HG03558 (cell line): ENCODE data around the gene CHST7.

Experiments used
- ATAC-seq: cut with Tn5 transposase; IDR thresholded peaks from one replicate; pipeline ENCODE4 v1.9.1; 2021; ENCODE audit warnings: moderate number of reproducible peaks; ENCODE audit not compliant: unreplicated experiment; ENCODE audit errors: extremely low read depth

Gene CHST7

DNA sequence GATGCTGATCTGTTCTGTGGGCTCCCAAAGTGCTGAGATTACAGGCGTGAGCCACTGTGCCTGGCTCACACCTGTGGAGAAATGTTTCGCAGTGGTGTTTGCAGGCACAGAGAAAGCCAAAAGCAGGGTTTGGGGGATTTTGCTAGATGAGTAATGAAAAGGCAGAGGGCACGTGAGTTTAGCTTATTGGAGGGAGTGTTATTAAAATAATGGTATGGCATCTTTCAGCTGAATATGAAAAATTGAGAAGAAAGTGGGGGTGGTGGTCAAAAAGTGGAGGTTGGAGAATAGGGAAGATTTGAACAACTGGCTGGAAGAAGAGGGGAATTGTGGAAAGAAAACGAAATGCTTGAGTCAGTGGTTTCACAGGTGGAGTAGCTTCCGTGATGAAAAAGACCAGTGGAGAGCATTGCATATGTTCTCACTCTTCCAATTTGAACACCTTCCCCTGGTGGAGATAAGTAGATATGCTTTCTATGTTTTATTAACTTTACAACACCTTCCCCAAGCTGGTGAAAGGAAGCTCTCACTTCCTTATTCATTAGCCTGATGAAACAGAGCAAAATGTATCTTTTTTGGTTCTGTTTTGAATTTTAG lies 1.1 kb upstream of the CHST7 start:
- ATAC-seq = peak; percentile 32

DNA sequence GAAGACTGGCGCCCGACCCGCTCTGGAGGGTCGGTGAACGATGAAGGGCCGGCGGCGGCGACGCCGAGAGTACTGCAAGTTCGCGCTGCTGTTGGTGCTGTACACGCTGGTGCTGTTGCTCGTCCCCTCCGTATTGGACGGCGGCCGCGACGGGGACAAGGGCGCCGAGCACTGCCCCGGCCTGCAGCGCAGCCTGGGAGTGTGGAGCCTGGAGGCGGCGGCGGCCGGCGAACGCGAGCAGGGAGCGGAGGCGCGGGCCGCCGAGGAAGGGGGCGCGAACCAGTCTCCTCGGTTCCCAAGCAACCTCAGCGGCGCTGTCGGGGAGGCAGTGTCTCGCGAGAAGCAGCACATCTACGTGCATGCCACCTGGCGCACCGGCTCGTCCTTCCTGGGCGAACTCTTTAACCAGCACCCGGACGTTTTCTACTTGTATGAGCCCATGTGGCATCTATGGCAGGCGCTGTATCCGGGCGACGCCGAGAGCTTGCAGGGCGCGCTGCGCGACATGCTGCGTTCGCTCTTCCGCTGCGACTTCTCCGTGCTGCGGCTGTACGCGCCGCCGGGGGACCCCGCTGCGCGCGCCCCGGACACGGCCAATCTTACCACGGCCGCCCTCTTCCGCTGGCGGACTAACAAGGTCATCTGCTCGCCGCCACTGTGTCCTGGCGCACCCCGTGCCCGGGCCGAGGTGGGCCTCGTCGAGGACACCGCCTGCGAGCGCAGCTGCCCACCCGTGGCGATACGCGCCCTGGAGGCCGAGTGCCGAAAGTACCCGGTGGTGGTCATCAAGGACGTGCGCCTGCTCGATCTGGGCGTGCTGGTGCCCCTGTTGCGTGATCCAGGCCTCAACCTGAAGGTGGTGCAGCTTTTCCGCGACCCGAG lies 568 bp downstream of the CHST7 start:
- ATAC-seq = no peak

DNA sequence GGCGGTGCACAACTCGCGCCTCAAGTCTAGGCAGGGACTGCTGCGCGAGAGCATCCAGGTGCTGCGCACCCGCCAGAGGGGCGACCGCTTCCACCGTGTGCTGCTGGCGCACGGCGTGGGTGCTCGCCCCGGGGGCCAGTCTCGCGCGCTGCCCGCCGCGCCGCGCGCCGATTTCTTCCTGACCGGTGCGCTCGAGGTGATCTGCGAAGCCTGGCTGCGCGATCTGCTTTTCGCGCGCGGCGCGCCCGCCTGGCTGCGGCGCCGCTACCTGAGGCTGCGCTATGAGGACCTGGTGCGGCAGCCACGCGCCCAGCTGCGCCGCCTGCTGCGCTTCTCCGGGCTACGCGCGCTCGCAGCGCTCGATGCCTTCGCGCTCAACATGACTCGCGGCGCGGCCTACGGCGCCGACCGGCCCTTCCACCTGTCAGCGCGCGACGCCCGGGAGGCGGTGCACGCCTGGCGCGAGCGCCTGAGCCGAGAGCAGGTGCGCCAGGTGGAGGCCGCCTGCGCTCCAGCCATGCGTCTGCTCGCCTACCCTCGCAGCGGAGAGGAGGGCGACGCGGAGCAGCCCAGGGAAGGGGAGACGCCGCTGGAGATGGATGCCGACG lies 1.3 kb downstream of the CHST7 start:
- no peak for ATAC-seq

DNA sequence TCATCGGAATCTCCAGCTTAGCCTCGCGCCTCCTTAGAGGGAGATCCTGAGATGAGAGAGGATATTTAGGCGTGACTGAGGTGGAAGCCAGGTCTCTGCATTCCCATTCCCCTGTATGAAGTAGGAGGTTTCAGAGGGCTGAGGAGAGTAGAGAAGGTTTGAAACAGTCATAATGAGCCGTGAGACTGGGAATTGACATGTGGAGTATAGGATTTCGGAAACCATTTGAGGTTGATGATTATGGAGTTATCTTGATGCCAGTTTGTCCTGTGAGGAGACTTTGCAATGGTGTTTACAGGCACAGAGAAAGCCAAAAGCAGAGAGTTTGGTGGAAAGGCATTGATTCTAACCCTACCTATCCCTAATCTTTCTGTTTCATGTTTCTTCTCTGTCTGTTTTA lies 2.0 kb downstream of the CHST7 start:
- ATAC-seq = no peak

DNA sequence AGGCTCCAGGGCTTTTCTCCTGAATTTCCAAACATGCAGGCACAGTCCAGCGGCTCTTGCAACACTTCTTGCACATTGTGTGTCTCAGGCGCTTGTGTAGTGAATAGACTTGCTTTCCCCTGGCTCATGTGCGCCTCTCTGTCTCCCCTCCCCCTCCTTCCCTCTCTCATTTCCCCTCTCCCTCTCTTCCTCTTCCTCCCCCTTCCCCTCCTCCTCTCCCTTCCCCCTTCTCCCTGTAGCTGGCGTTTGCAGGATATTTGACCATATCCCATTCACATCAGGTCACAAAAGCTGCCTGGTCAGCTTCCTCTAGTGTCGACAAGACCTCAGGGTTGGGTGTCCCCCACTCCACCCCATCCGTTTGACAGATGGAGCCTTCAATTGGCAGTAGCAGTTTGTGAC lies 2.4 kb downstream of the CHST7 start:
- ATAC-seq = no peak

DNA sequence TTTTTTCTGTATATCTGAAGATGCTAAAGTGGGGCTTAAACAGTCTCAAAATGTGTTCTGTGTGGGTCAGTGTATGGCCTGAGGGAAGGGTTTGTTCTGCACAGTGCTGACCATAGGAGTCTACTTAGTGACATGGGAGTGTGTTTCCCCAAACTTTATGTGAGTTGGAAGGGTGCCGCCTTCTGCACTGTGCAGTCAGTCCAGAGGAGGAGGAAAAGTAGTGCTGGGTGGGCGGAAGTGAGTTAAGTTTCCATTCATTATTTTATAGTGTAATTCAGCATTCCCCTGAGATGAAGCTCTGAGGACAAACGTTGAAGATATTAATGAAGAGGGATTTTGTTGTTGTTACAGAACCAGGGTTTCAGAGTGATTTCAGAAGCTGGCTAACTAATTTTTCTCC lies 2.9 kb downstream of the CHST7 start:
- ATAC-seq = no peak

DNA sequence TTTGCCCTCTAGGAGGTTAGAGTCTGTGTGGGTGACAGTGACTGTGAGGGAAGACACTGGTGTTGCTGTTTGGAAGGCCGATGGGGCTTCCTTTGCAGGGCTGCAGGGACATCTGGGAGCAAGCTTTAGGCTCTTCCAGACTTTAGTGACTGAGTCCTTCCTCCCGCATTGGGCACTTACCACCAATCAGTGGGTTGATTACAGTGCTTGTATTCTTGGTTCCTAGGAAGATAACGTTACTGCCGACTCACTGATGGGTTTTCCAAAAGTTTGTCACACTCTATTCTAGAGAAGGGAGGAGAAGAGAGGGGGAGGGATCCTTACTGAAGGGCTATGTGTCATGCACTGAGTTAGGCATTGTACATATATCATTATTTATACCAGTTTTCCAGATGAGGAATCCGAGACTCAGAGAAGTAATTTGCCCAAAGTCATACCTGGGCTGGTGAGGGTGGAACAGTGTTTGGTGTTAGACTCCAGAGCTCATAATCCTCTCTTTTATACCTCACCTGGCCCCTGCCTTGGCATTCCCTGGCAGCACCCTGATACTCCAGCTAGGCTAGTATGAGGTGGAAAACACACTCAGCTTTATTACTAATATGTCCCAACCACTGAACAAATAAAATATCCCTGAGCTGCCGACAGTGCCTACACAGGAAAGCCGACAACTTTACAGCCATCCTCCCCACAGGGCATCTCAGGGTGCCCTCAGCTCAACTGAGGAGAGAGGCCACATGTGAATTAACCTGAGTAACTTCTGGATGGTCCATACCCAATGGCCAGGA lies 3.8 kb downstream of the CHST7 start:
- ATAC-seq = no peak

DNA sequence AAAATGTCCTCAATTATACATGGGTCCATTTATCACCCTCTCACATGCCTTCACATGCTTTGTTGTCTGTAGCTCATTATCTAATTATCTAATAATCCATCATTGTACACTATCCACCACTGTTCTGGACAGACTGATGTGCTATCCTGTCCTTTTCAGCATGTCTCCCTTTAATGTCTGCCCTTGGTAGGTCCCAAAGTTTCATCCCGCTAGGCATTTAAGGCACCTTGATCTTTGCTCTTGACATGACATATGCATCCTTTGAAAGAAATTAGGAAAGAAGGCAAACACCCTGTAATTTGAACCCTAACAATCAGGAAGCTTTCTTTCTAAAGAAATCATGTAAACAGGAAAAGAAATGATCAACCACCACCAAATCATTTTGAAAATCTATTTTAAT lies 5.7 kb downstream of the CHST7 start:
- ATAC-seq = no peak

DNA sequence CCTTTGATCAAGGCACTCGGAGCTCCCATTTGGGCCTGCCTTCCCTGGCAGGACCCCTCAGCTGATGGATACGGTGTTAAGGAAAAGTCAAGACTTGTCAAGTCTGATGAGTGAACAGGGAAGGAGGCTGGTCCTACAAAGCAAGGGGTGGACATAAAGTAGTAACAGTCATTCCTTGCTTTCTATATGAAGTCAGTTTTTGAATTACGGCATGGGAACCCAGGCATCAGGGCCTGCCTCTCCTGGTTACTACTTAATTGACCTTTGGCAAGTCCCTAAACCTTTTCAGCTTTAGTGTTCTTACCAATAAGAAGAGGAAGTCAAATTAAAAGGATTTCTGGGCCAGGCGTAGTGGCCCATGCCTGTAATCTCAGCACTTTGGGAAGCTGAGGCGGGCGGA lies 7.0 kb downstream of the CHST7 start:
- no peak for ATAC-seq

DNA sequence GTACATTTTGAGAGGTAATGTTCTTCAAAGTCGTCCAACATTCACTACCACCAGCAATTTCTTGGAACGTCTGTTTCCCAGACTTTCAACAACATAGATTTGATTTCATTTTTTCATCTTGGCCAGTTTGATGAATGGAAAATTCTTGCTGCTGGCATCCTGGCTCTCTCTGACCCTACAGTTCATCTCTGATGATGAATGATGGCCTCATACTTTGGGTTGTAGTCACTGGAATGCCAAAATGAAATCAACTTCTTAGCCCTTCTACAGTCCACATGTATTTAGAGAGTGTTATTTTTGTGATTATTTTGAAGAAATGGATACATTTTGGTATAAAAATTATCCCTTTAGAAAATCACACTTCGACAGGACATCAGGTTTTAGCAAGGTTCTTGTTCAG lies 8.8 kb downstream of the CHST7 start:
- ATAC-seq = no peak

DNA sequence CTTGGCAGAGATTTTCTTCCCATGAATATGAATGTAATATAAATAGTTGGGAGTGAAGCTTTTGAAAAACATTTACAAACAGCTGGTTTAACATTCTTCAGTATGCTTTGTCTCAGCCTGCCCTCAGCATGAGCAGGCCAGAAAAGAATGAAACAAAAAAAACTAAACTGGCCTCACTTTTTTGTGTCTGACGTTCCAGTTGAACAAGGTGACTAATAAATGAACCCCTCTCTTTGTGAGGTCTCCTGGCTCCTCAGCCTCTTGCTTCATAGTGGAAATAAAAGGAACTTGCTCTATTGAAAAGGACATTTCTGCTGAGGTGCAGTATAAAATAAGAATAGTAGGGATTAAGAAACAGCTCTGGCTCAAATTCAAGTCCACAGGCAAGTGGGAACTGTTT lies 9.4 kb downstream of the CHST7 start:
- ATAC-seq = no peak

DNA sequence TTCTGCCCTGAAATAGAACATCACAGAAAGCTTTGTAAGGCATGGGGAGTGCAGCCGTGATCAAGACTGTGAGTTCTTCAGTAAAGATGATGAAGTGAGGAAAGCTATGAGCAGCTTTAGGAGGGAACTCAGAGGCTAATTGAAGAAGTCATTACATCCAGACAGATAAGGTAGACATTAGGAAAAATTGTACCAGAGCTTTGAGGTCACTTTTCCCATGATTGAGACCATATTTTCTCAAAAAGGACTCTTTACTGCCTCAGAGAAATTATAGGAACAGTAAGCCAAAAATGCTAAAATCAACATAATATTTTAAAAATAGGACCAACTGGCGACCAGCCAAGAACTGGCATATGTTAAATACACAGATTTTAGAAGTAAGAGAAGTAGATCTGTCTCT lies 11.2 kb downstream of the CHST7 start:
- no peak for ATAC-seq

DNA sequence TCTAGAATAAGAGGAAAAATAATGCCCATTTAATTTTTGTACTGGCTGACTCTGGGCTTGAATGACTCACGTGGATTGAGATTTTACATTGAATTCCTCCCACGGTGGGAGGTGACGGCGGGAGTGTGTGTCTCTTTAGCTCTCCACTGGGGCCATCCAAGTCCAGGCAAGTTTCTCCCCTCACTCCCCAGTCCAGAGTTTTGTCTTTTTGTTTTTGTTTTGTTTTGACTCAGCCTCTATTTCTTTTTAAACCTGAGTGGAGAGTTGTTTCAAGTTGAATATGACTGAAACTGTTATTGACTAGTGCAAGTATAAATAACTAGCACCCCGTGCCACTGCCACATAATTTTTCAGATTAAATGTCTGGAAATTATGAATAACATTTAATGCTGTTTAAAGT lies 13.6 kb downstream of the CHST7 start:
- peak; percentile 54 for ATAC-seq

DNA sequence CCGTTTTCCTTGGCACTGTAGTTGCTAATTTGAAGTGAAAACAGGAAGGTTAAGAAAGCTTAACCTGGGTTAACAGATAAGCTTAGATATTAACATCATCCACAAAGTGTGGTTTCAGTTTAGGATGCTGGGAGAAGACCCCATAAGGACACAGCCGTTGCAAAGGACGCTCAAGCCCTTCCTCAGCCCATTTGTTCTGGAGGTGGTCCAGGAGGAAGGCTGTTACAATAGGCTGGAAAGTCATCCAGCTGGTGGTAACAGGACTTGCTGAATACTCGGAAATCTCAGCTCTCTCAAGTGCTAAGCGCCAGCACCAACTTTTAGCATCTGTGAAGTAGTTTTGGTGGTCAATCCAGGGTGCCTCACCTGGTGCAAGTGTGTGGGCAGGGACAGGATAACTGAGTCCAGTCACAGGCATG lies 14.2 kb downstream of the CHST7 start:
- ATAC-seq = no peak

DNA sequence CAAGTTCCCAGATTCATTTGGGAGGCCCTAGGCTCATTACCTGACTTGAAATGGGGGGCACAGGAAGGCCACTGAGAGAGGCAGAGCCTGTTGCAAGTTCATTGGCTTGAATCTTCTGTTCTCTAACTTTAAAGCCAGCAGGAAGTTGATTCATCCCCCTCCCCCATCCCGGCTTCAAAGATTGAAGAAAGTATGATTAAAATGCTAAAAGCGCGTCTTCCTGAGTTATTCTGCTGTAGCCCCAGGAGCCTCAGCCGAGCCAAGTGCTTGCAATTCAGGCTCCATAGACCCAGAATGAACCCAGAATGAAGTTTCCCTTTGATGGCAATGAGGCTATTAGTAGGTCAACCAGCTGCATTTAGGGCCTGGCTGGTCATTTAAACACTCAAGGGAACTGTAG lies 14.7 kb downstream of the CHST7 start:
- ATAC-seq = no peak

DNA sequence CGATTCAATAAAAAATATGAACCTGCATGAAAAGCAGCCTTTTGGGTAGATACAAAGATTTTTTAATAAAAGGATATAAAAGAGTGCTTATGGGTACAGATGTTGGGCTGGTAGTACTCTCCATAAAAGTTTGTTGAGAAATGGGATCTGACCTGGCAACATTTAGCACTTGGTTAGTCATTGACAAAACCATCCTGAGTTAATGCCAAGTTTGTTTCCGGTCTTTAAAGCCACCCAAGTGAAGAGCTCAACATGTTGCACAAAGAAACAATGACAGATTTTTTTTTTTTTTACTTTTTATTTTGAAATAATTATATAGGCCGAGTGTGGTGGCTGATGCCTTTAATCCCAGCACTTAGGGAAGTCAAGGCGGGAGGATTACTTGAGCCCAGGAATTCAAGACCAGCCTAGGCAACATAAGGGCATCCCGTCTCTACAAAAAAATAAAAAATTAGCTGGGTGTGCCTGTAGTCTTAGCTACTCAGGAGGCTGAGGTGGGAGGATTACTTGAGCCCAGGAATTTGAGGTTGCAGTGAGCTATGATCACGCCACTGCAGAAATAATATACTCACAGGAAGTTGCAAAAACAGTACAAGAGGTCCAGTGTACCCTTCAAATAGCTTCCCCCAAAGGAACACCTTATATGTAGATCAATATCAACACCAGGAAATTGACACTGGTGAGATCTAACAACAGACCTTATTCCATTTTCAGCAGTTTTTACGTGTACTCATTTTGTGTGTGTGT lies 16.6 kb downstream of the CHST7 start:
- ATAC-seq = no peak

DNA sequence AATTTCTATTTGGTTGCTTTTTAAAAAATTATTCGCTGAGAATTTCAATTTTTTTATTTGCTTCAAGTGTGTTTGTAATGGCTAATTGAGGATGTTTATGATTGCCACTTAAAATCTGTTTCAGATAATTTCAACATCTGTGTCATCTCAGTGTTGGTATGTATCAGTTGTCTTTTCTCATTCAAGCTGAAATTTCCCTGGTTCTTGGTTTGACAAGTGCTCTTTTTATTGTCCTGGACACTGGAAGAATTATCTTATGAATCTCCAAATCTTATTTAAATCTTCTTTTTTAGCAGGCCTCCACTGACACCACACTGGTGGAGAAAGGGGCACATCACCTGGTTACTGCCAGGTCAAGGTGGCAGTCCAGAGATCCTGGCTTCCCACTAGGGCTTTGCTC lies 21.5 kb downstream of the CHST7 start:
- ATAC-seq = no peak

DNA sequence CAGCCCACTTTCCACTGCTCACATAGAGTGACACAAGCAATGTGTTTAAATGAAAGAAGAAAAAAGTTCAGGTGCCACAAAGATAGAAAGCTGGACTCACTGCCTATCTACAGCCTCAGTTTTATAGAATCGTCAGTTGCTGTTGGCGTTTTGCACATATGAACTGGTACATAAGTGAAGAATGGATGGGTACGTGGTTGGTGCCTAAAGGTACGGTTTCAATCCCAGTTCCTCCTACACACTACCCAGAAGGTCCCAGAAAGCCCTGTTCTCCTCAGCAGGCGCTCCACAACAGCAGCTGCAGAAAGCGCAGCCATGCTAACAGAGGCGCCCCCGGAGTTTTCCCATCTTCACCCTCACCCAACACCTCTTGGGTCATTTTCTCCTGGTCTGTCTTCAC lies 23.6 kb downstream of the CHST7 start:
- no peak for ATAC-seq

DNA sequence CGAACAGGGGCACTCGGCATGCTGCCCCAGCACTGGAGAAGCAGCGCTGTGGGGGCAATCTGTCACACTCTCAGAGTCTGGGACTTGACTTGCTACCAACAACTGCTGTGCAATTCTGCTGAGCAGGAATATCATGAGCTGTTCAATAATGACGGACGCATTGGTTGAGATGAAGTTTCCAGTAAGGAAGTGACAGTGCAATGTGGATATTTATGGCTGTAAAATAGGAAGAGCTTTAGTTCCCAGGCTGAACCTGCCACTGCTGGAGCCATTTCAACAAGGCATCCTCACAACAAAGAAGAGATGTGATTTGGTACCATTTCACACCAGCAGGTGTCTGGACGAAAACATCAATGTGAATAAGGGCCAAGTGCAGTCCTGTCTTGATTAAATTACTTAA lies 24.2 kb downstream of the CHST7 start:
- no peak for ATAC-seq

DNA sequence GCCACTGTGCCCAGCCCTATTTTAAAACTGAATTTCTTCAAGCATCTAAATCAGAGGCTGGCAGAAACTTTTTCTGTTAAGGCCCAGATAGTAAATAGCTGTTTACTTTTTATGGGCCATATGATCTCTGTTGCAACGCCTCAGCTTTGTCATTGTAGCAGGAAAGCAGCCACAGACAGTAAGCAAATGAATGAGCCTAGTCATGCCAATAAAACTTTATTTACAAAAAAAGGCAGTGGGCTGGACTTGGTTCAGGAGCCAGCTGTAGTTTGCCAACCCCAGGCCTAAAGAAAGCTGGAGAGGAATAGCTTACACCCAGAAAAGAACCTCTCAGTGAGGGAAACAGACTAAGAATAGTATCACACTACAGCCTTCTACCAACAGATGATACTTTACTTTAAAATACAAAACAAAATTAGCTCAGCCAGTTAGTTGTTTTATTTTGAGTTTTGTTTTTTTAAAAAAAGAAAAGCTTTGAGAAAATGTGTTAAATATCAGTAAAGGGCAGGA lies 25.5 kb downstream of the CHST7 start:
- ATAC-seq = no peak
